ENCODE data around the gene C6orf52. TPM values are rescaled to one million over a fixed set of nuclear protein-coding genes. Genes with fewer than 3 reads are reported as not detected.
"Not testable (repeated sequence)": the region's sequence is repeated elsewhere in the genome, so short reads cannot be mapped to it uniquely, and the experiment has no call there.

Gene C6orf52
- total RNA-seq, 2 donors from 2014 or later = not detected

GRCh38 chr6:10660431-10661191, 33.8 kb downstream of the C6orf52 start:
- intact Hi-C loops (cut with DNase I); DNase-seq (ENCODE audit: low spot score): not testable (repeated sequence)

- intact Hi-C loops (cut with DNase I) = no loop called here
- no peak for DNase-seq (ENCODE audit: low spot score)
These were observed 34.6 kb downstream of the C6orf52 start for GRCh38 chr6:10659699-10660348.

- intact Hi-C loops (cut with DNase I) = no loop called here
- no peak for DNase-seq (ENCODE audit: low spot score)
These were observed 35.3 kb downstream of the C6orf52 start for GRCh38 chr6:10658910-10659698.

- intact Hi-C loops (cut with DNase I) = no loop called here
These were observed 38.8 kb downstream of the C6orf52 start for GRCh38 chr6:10655508-10656055.

GRCh38 chr6:10644225-10644624, 50.2 kb downstream of the C6orf52 start:
- intact Hi-C loops (cut with DNase I) = no loop called here
- no peak for DNase-seq (ENCODE audit: low spot score)

More at GRCh38 chr6:10655508-10656055, 38.8 kb downstream of the C6orf52 start:
- DNase-seq (ENCODE audit: low spot score) = no peak

- intact Hi-C loops (cut with DNase I) = no loop called here
- DNase-seq (ENCODE audit: low spot score) = no peak
These were observed 51.2 kb downstream of the C6orf52 start for GRCh38 chr6:10643201-10643651.

- DNase-seq (ENCODE audit: low spot score) = no peak
- intact Hi-C loops (cut with DNase I) = no loop called here
These were observed 52.9 kb downstream of the C6orf52 start for GRCh38 chr6:10641528-10641927.

GRCh38 chr6:10640412-10640811, 54.0 kb downstream of the C6orf52 start:
- intact Hi-C loops (cut with DNase I) = no loop called here

GRCh38 chr6:10633216-10633615, 61.2 kb downstream of the C6orf52 start:
- DNase-seq (ENCODE audit: low spot score) = no peak
- intact Hi-C loops (cut with DNase I) = no loop called here

More at GRCh38 chr6:10640412-10640811, 54.0 kb downstream of the C6orf52 start:
- DNase-seq (ENCODE audit: low spot score) = no peak

- intact Hi-C loops (cut with DNase I) = no loop called here
- DNase-seq (ENCODE audit: low spot score) = no peak
These were observed 64.2 kb downstream of the C6orf52 start for GRCh38 chr6:10630178-10630577.

GRCh38 chr6:10627800-10628199, 66.6 kb downstream of the C6orf52 start:
- DNase-seq (ENCODE audit: low spot score) = no peak
- intact Hi-C loops (cut with DNase I) = loop anchor here in 1 of 2 donors (10.0 kb wide), 1 partner anchor 1057 kb away; no protein-coding TSS in a partner anchor

- no peak for DNase-seq (ENCODE audit: low spot score)
- intact Hi-C loops (cut with DNase I) = loop anchor here in 1 of 2 donors (10.0 kb wide), 1 partner anchor 1059 kb away; no protein-coding TSS in a partner anchor
These were observed 68.2 kb downstream of the C6orf52 start for GRCh38 chr6:10626154-10626741.

- intact Hi-C loops (cut with DNase I) = loop anchor here in 1 of 2 donors (10.0 kb wide), 1 partner anchor 1060 kb away; no protein-coding TSS in a partner anchor
- DNase-seq (ENCODE audit: low spot score) = no peak
These were observed 69.6 kb downstream of the C6orf52 start for GRCh38 chr6:10624836-10625235.

GRCh38 chr6:10621847-10622246, 72.6 kb downstream of the C6orf52 start:
- intact Hi-C loops (cut with DNase I) = loop anchor here in 1 of 2 donors (10.0 kb wide), 1 partner anchor 1063 kb away; no protein-coding TSS in a partner anchor

More at GRCh38 chr6:10621847-10622246, 72.6 kb downstream of the C6orf52 start:
- DNase-seq (ENCODE audit: low spot score) = no peak

Other genes starting within 250 kb of the C6orf52 start
- gene GCNT2, start 173.3 kb downstream of the C6orf52 start, total RNA-seq = 1 to 10 TPM; 1.9 to 2.6 TPM
- gene PAK1IP1, start 356 bp upstream of the C6orf52 start, total RNA-seq = 10 to 100 TPM; 12.4 to 14.9 TPM
- 100 to 1,000 TPM in 1 of 2 donors, 10 to 100 TPM in 1; 92.0 to 105 TPM for gene TMEM14C, start 28.5 kb upstream of the C6orf52 start, total RNA-seq
- 10 to 100 TPM; 53.7 to 60.2 TPM for gene TMEM14B, start 53.2 kb upstream of the C6orf52 start, total RNA-seq
- gene MAK, start 143.9 kb upstream of the C6orf52 start, total RNA-seq = under 1 TPM; 0.14 to 0.28 TPM
- not detected for gene GCM2, start 187.4 kb upstream of the C6orf52 start, total RNA-seq
- gene SYCP2L, start 192.4 kb upstream of the C6orf52 start, total RNA-seq = 1 to 10 TPM in 1 of 2 donors, under 1 TPM in 1; 0.71 to 1.1 TPM

Data from posterior vena cava (tissue), 2 donors.